ENCODE results near the gene MCMBP.

The MCMBP gene

DNA sequence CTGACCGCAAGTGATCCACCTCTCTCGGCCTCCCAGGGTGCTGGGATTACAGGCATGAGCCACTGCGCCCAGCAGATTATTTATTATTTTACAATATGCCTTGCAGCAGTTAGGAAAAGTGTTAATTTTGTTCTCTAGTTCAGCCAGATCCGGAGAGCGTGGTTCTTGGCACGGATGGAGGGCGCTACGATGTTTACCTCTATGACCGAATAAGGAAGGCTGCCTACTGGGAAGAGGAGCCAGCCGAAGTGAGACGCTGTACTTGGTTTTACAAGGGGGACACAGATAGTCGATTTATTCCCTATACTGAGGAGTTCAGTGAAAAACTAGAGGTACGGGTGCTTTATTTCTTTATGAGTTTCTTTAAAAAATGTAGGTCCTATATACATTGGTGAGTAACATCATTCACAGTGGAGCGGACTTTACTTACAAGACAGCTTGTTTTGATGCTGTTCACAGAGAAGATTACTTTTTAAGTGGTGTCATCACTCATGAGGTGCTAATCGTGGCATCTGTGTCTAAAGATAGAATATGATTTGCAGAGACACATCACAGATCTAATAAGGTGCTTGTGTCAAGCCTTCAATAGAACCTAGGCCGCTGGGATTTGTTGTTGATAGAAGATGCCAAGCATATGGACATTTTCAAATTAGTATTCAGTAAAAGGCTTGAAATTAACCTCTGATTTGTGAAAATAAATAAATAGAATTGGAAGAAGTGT, 31.5 kb upstream of the MCMBP start (continued):
- TF ChIP-seq, protein P1, sequence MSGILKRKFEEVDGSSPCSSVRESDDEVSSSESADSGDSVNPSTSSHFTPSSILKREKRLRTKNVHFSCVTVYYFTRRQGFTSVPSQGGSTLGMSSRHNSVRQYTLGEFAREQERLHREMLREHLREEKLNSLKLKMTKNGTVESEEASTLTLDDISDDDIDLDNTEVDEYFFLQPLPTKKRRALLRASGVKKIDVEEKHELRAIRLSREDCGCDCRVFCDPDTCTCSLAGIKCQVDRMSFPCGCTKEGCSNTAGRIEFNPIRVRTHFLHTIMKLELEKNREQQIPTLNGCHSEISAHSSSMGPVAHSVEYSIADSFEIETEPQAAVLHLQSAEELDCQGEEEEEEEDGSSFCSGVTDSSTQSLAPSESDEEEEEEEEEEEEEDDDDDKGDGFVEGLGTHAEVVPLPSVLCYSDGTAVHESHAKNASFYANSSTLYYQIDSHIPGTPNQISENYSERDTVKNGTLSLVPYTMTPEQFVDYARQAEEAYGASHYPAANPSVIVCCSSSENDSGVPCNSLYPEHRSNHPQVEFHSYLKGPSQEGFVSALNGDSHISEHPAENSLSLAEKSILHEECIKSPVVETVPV (CRISPR knock-in tag; IDR thresholded peaks at IDR 0.05) = no peak
- TF ChIP-seq RARB (CRISPR knock-in tag; IDR thresholded peaks at IDR 0.05) (no peak), TSHZ2 (CRISPR knock-in tag; IDR thresholded peaks at IDR 0.05) (no peak)

GRCh38 chr10:119898577-119898976, 25.9 kb upstream of the MCMBP start:
- TF ChIP-seq BACH2 (CRISPR knock-in tag; IDR thresholded peaks at IDR 0.05; ENCODE audit: borderline replicate concordance) (no peak), ZNF8 (CRISPR knock-in tag; IDR thresholded peaks at IDR 0.05) (no peak), ARNTL (CRISPR knock-in tag; IDR thresholded peaks at IDR 0.05; ENCODE audit: borderline replicate concordance, low read depth) (no peak), ZNF565 (CRISPR knock-in tag; conservative IDR thresholded peaks at IDR 0.05; ENCODE audit: low read depth) (no peak), ZFP30 (CRISPR knock-in tag; IDR thresholded peaks at IDR 0.05) (no peak), ZFP3 (CRISPR knock-in tag; IDR thresholded peaks at IDR 0.05) (no peak), TSHZ2 (CRISPR knock-in tag; IDR thresholded peaks at IDR 0.05) (no peak), OSR1 (CRISPR knock-in tag; IDR thresholded peaks at IDR 0.05) (no peak), RARB (CRISPR knock-in tag; IDR thresholded peaks at IDR 0.05) (no peak), ZC3H10 (CRISPR knock-in tag; IDR thresholded peaks at IDR 0.05) (no peak), GLIS3 (CRISPR knock-in tag; IDR thresholded peaks at IDR 0.05) (no peak), PPARA (CRISPR knock-in tag; IDR thresholded peaks at IDR 0.05; ENCODE audit: borderline replicate concordance) (no peak), PATZ1 (CRISPR knock-in tag; IDR thresholded peaks at IDR 0.05; ENCODE audit: borderline replicate concordance) (no peak), ZNF70 (CRISPR knock-in tag; IDR thresholded peaks at IDR 0.05) (no peak)
- TF ChIP-seq, protein P1 (CRISPR knock-in tag; IDR thresholded peaks at IDR 0.05) = no peak
- TF ChIP-seq, protein P2, sequence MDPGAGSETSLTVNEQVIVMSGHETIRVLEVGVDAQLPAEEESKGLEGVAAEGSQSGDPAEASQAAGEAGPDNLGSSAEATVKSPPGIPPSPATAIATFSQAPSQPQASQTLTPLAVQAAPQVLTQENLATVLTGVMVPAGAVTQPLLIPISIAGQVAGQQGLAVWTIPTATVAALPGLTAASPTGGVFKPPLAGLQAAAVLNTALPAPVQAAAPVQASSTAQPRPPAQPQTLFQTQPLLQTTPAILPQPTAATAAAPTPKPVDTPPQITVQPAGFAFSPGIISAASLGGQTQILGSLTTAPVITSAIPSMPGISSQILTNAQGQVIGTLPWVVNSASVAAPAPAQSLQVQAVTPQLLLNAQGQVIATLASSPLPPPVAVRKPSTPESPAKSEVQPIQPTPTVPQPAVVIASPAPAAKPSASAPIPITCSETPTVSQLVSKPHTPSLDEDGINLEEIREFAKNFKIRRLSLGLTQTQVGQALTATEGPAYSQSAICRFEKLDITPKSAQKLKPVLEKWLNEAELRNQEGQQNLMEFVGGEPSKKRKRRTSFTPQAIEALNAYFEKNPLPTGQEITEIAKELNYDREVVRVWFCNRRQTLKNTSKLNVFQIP (CRISPR knock-in tag; IDR thresholded peaks at IDR 0.05; ENCODE audit: borderline replicate concordance, low read depth) = no peak
- TF ChIP-seq, protein P3, sequence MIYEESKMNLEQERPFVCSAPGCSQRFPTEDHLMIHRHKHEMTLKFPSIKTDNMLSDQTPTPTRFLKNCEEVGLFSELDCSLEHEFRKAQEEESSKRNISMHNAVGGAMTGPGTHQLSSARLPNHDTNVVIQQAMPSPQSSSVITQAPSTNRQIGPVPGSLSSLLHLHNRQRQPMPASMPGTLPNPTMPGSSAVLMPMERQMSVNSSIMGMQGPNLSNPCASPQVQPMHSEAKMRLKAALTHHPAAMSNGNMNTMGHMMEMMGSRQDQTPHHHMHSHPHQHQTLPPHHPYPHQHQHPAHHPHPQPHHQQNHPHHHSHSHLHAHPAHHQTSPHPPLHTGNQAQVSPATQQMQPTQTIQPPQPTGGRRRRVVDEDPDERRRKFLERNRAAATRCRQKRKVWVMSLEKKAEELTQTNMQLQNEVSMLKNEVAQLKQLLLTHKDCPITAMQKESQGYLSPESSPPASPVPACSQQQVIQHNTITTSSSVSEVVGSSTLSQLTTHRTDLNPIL (CRISPR knock-in tag; IDR thresholded peaks at IDR 0.05; ENCODE audit: low read depth) = no peak
- no peak for ATAC-seq
